Neuronal stem cell (in vitro differentiated cells): ENCODE data around the gene CLSTN3.

Source experiments
- DNase-seq: peaks from one replicate; pipeline ENCODE4 v3.0.0-alpha.2; 2013; ENCODE audit warnings: low spot score
- H2AFZ ChIP-seq: one replicate; pipeline ENCODE4 v1.6.1; 2013; ENCODE audit warnings: mild to moderate bottlenecking, low read length, inconsistent platforms
- H2AK5ac ChIP-seq: 2 replicates; pipeline ENCODE4 v1.6.1; 2013; ENCODE audit warnings: low read depth, mild to moderate bottlenecking, inconsistent platforms, low read length, moderate library complexity, mixed read lengths
- H2BK120ac ChIP-seq: 2 replicates; pipeline ENCODE4 v1.6.1; 2013; ENCODE audit warnings: low read depth, mild to moderate bottlenecking, inconsistent platforms, low read length, moderate library complexity, mixed read lengths
- H2BK12ac ChIP-seq: one replicate; pipeline ENCODE4 v1.6.1; 2013; ENCODE audit warnings: low read length, inconsistent platforms
- H2BK15ac ChIP-seq: 2 replicates; pipeline ENCODE4 v1.6.1; 2013; ENCODE audit warnings: mild to moderate bottlenecking, low read length, inconsistent platforms, mixed read lengths
- H2BK5ac ChIP-seq: one replicate; pipeline ENCODE4 v1.6.1; 2013; ENCODE audit warnings: inconsistent platforms, mild to moderate bottlenecking, low read length, moderate library complexity
- H3K14ac ChIP-seq: one replicate; pipeline ENCODE4 v1.6.1; 2013; ENCODE audit warnings: low read length, inconsistent platforms
- H3K18ac ChIP-seq: 2 replicates; pipeline ENCODE4 v1.6.1; 2013; ENCODE audit warnings: low read length, inconsistent platforms
- H3K23ac ChIP-seq: 2 replicates; pipeline ENCODE4 v1.6.1; 2013; ENCODE audit warnings: low read depth, mild to moderate bottlenecking, mixed read lengths, low read length, inconsistent platforms; ENCODE audit not compliant: poor library complexity
- H3K27ac ChIP-seq: replicated peaks from 3 replicates; pipeline ENCODE4 v1.5.1; 2013; ENCODE audit warnings: low read length, inconsistent platforms
- H3K27me3 ChIP-seq, 3 experiments: 2 replicates each; pipeline ENCODE4 v1.6.1; 2013; ENCODE audit warnings: low read length in 3 of 3, mild to moderate bottlenecking in 2 of 3, inconsistent platforms in 1 of 3, low read depth in 1 of 3, mixed read lengths in 1 of 3, moderate library complexity in 1 of 3; ENCODE audit not compliant: control insufficient read depth in 3 of 3, insufficient read depth in 3 of 3
- H3K36me3 ChIP-seq, 2 donors: replicated peaks in 1 of 2; 2 replicates each; pipeline ENCODE4 v1.6.1; 2013; ENCODE audit warnings: low read length in 2 of 2; ENCODE audit not compliant: control insufficient read depth in 2 of 2, insufficient read depth in 2 of 2
- H3K4ac ChIP-seq: 2 replicates; pipeline ENCODE4 v1.6.1; 2013; ENCODE audit warnings: inconsistent platforms, mild to moderate bottlenecking, low read length, moderate library complexity
- H3K4me1 ChIP-seq, 2 donors: 1 replicate in 1 of 2; 2 replicates in 1 of 2; pipeline ENCODE4 v1.6.1; 2013; ENCODE audit warnings: low read length in 2 of 2, low read depth in 1 of 2; ENCODE audit not compliant: control insufficient read depth in 2 of 2, insufficient read depth in 1 of 2
- H3K4me2 ChIP-seq: one replicate; pipeline ENCODE4 v1.6.1; 2013; ENCODE audit warnings: mild to moderate bottlenecking, low read length, inconsistent platforms; ENCODE audit not compliant: insufficient read depth, poor library complexity, severe bottlenecking
- H3K4me3 ChIP-seq, 2 donors: 2 replicates each; pipeline ENCODE4 v1.5.1; 2013; ENCODE audit warnings: low read length in 2 of 2, mild to moderate bottlenecking in 2 of 2, inconsistent platforms in 1 of 2, moderate library complexity in 1 of 2
- H3K79me1 ChIP-seq: one replicate; pipeline ENCODE4 v1.6.1; 2013; ENCODE audit warnings: low read depth, mild to moderate bottlenecking, inconsistent platforms, low read length, moderate library complexity
- H3K9ac ChIP-seq: one replicate; pipeline ENCODE4 v1.6.1; 2013; ENCODE audit warnings: mild to moderate bottlenecking, low read depth, low read length, inconsistent platforms; ENCODE audit not compliant: poor library complexity
- H3K9me3 ChIP-seq, 2 donors: replicated peaks in 1 of 2; 2 replicates each; pipeline versions ENCODE3 to v1.6.1; 2013; ENCODE audit warnings: low read length in 2 of 2, mild to moderate bottlenecking in 2 of 2, inconsistent platforms in 1 of 2, low read depth in 1 of 2, mixed read lengths in 1 of 2, moderate library complexity in 1 of 2; ENCODE audit not compliant: control insufficient read depth in 2 of 2, insufficient read depth in 1 of 2
- H4K8ac ChIP-seq: one replicate; pipeline ENCODE4 v1.6.1; 2013; ENCODE audit warnings: low read depth, mild to moderate bottlenecking, inconsistent platforms, low read length, moderate library complexity
- H4K91ac ChIP-seq: one replicate; pipeline ENCODE4 v1.6.1; 2013; ENCODE audit warnings: low read length, low read depth, mild to moderate bottlenecking, inconsistent platforms; ENCODE audit not compliant: poor library complexity
- WGBS, 2 donors: extraction: QIAGEN DNeasy Blood & Tissue Kit; methylation state at CpG; one replicate each; pipeline ENCODE4 v1.1.7; 2013; ENCODE audit warnings: missing lambda C conversion rate in 2 of 2, mixed read lengths in 1 of 2; ENCODE audit not compliant: insufficient read length in 2 of 2, insufficient replicate concordance in 1 of 2; ENCODE audit errors: extremely low coverage in 2 of 2; 5-methylcytosine and 5-hydroxymethylcytosine counted together

The CLSTN3 gene

GRCh38 chr12:7145671-7146070 lies 15.5 kb downstream of the CLSTN3 start:
- Histone ChIP-seq H2AK5ac (no peak overlapping the region), H3K18ac (no peak overlapping the region), H3K4me2 (no peak overlapping the region), H3K4me3 (no peak overlapping the region), H3K14ac (no peak overlapping the region), H2BK15ac (no peak overlapping the region), H3K27me3 (no peaks in the 10 kb centered on the region), H2BK120ac (no peak overlapping the region), H3K27ac (no peak overlapping the region), H3K36me3 (peaks cover 9 to 72% of the 10 kb centered on the region in 2 donors), H4K91ac (no peak overlapping the region), H3K9me3 (no peaks in the 10 kb centered on the region), H3K79me1 (no peaks in the 10 kb centered on the region), H3K4me1 (no peaks in the 10 kb centered on the region), H2AFZ (no peak overlapping the region), H3K4ac (no peak overlapping the region), H2BK5ac (no peak overlapping the region), H4K8ac (no peak overlapping the region), H3K23ac (no peak overlapping the region), H2BK12ac (no peak overlapping the region), H3K9ac (no peak overlapping the region)
- no CpG with 5 or more reads among the region's 4 CpGs for WGBS, 2 donors
- DNase-seq = no peak

GRCh38 chr12:7146228-7146627 lies 16.1 kb downstream of the CLSTN3 start:
- H3K4me1 ChIP-seq = no peaks in the 10 kb centered on the region
- no CpG with 5 or more reads among the region's 7 CpGs for WGBS, 2 donors
- no peak overlapping the region for H4K91ac ChIP-seq
- H3K4ac ChIP-seq = no peak overlapping the region
- no peak overlapping the region for H2BK5ac ChIP-seq
- H2AFZ ChIP-seq = no peak overlapping the region
- no peak overlapping the region for H2BK120ac ChIP-seq
- no peak overlapping the region for H3K18ac ChIP-seq
- no peak overlapping the region for H2BK15ac ChIP-seq
- H3K9me3 ChIP-seq = no peaks in the 10 kb centered on the region
- H3K4me2 ChIP-seq = no peak overlapping the region
- H3K23ac ChIP-seq = no peak overlapping the region
- no peaks in the 10 kb centered on the region for H3K27me3 ChIP-seq
- H4K8ac ChIP-seq = no peak overlapping the region
- H3K9ac ChIP-seq = no peak overlapping the region
- no peak overlapping the region for H3K4me3 ChIP-seq
- no peaks in the 10 kb centered on the region for H3K79me1 ChIP-seq
- DNase-seq = no peak
- H3K36me3 ChIP-seq = peaks cover 11 to 73% of the 10 kb centered on the region in 2 donors
- no peak overlapping the region for H3K27ac ChIP-seq
- no peak overlapping the region for H3K14ac ChIP-seq
- H2BK12ac ChIP-seq = no peak overlapping the region
- H2AK5ac ChIP-seq = no peak overlapping the region

GRCh38 chr12:7146906-7147305 lies 16.7 kb downstream of the CLSTN3 start:
- Histone ChIP-seq H3K27me3 (no peaks in the 10 kb centered on the region), H3K36me3 (peaks cover 11 to 71% of the 10 kb centered on the region in 2 donors), H3K9me3 (no peaks in the 10 kb centered on the region), H2BK15ac (no peak overlapping the region), H3K4ac (no peak overlapping the region), H4K91ac (no peak overlapping the region), H2AFZ (no peak overlapping the region), H2BK5ac (no peak overlapping the region), H3K9ac (no peak overlapping the region), H3K18ac (no peak overlapping the region), H3K4me1 (no peaks in the 10 kb centered on the region), H3K4me2 (no peak overlapping the region), H3K4me3 (no peak overlapping the region), H3K14ac (no peak overlapping the region), H2AK5ac (no peak overlapping the region), H2BK120ac (no peak overlapping the region), H2BK12ac (no peak overlapping the region), H3K23ac (no peak overlapping the region), H3K27ac (no peak overlapping the region), H3K79me1 (no peaks in the 10 kb centered on the region), H4K8ac (no peak overlapping the region)
- WGBS, 2 donors = no CpG with 5 or more reads among the region's 7 CpGs
- no peak for DNase-seq

GRCh38 chr12:7150356-7150755 lies 20.2 kb downstream of the CLSTN3 start:
- no peaks in the 10 kb centered on the region for H3K27me3 ChIP-seq
- no peak overlapping the region for H3K23ac ChIP-seq
- H3K4me1 ChIP-seq = peaks cover 0 to 1% of the 10 kb centered on the region in 2 donors
- no peak overlapping the region for H2BK12ac ChIP-seq
- H2BK120ac ChIP-seq = no peak overlapping the region
- H3K9me3 ChIP-seq = no peaks in the 10 kb centered on the region
- no peak overlapping the region for H3K27ac ChIP-seq
- no peak overlapping the region for H2AFZ ChIP-seq
- DNase-seq = no peak
- H3K4me2 ChIP-seq = no peak overlapping the region
- H2BK15ac ChIP-seq = no peak overlapping the region
- no peak overlapping the region for H3K4ac ChIP-seq
- H3K18ac ChIP-seq = no peak overlapping the region
- H3K14ac ChIP-seq = no peak overlapping the region
- no peak overlapping the region for H3K9ac ChIP-seq
- no peak overlapping the region for H2AK5ac ChIP-seq
- H4K8ac ChIP-seq = no peak overlapping the region
- no peak overlapping the region for H4K91ac ChIP-seq
- H3K79me1 ChIP-seq = no peaks in the 10 kb centered on the region
- no CpG with 5 or more reads among the region's 12 CpGs for WGBS, 2 donors
- peak overlapping the region in 1 of 2 donors; percentile 20 for H3K4me3 ChIP-seq
- H3K36me3 ChIP-seq = peaks cover 14 to 82% of the 10 kb centered on the region in 2 donors
- H2BK5ac ChIP-seq = no peak overlapping the region
